ENCODE measurements around the gene CFAP299. TPM values are rescaled to one million over a fixed set of nuclear protein-coding genes. Genes with fewer than 3 reads are reported as not detected.
"Not testable (repeated sequence)": the region's sequence is repeated elsewhere in the genome, so short reads cannot be mapped to it uniquely, and the experiment has no call there.

Gene CFAP299
- total RNA-seq, 1 donor from 2014 or later, result not detected

DNA sequence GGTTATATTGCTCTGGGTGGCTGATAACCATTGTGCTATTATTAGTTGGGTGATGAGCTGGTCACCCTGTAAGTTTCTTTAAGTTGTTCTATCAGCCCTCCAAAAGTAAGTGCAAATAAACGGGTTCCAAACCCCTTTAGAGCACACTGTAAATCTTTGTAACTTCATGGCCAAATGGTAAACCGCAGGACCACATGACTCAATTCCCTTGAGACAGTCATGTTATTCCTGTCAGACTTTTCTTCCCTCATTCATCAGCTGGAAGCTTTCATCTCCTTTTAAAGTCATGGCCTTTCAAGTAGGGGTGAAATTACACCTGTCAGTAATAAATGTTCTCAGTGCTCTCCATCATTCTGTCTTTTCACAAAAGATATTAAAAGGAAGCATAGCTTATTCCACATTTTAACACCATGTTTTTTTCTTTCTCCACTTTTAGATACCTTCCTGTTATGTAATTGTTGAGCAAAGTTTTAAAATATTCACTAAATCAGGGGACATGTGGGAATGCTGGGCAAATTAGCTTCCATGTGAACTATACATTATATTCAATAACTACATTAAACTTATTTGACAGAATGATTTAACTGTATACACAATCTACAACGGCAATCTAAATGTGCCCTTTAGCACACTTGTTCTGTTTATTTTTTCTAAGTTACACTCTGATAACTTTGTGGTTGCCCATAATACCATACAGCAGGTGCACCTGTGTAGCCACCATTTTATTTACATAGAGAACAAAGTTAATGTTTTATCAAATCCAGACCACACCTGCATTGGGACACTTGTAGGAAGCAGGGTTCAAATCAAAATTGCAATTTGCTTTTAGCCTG is 275.5 kb downstream of the CFAP299 start:
- no peak for DNase-seq

DNA sequence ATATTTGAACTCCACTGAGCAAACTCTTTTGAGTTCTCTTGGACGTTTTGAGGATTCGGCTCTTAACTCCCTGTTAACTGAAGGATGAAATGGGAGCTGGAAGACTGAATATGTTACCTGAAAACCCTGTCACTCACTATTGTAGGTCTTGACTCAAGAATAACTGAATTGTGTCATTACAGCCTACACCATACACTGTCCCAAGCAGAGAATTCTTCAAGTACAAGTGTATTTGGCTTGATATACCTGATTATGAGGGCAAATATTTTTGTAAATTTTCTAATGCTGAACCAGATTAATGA is 276.1 kb downstream of the CFAP299 start:
- DNase-seq, result no peak

DNA sequence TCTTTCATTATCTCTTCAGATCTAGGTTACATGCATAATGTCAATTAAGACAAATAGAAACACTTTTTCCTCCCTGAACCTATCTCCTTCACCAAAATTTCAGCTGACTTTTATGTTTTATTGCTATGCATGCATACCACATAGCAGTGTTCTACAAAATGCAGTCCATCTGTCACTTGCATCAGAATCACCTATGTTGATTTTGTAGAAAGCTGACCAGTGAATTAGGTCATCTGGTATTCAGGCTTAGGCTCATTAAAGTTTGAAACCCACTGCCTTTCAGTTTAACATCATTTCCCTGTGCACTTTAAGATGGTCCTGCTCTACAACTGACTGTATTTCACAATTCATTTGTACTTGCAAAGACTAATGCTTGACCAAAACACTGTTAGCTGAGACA is 277.9 kb downstream of the CFAP299 start:
- DNase-seq, result no peak

DNA sequence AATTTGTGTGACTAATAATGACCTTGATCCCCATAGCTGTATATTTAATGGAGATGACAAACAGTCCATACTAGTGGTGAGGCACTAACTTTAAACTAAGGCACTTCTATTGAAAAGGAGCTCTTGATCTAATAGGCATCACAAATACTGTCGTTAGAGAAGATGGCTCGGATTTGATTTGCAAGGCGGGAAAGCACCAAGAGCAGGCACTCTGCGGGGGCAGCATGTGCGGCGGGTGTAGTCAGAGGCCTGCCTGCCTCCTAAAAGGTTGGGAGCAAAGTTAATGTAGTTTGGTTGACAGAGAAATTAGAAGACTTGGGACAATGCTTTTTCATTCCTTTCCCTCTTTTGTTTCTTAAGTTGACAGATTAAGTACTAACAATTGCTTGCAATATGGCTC is 278.8 kb downstream of the CFAP299 start:
- DNase-seq, result no peak

DNA sequence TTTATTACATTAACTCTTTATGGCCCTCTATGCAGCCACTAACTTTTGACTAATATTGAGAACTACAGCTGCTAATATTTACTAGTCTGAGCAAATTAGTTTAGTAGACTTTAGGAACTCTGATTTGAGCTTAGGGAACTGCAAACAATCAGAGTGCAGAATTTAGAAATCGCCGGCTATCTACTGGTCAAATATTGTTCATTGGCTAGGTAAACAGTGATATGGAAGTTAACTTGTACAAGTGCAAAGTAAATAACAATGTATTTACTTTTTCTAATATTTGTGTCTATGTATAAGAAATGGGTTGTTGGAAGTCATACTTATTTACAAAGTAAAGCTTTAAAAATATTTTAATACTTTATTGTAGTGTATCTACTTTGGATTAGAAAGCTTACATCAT is 279.6 kb downstream of the CFAP299 start:
- DNase-seq, result no peak

DNA sequence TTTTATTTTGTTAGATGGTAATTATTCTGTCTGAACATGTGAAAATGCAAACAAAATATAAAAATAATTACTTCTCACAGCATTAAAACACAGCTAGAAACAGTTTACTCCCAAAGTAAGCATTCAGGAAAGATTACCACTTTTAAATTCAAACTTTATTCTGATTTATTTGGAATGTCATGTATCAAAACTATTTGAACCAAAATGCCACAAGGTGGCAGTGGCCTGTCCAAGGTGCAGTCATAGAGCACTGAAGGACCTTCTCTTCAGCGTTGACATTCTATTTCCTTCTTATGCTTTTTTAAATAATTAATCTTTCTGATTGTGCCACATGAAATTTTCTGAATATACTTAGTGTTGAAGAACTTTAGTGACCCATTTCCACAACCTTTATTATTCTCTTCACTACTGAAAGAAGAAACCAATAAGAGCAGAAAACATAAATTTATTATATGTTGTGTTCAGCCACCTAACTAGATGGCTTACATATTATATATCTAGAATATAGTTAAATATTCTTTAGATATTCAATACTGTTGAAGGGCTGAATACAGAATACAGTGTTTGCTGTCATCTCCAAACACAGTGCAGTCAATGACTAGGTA is 283.6 kb downstream of the CFAP299 start:
- DNase-seq, result no peak

DNA sequence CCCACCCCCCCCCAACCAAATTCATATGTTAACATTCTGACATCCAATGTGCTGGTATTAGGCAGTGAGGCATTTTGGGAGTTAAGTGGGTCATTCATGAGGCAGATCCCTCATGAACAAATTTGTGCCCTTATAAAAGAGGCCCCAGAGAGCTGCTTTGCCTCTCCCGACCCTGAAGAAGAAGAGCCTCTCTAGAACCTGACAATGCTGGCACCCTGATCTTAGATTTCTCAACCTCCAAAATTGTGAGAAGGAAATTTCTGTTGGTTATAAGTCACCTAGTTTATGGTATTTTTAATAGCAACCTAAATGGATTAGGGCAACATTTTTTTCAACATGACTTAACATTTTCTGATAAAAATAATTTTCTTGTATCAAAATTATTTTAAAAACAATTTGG is 296.3 kb downstream of the CFAP299 start:
- no peak for DNase-seq

DNA sequence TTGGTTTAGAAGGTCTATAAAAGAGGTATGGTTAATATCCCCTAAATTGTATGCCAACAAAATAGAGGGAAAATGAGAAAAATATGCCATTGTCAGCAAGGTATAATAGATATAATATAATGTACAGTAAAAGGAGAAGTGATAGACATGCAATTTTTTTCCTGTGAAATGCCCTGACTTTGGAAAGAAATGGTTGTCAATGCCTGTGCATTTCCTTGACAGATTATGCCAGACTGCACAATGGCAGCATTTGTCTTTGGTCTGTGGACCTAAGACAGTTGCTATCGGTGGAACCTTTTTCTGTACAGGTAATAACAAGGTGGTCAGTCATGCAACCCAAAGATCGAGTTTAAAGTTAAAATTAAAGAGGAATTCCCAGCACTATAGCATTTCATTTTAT is 301.7 kb downstream of the CFAP299 start:
- no peak for DNase-seq

DNA sequence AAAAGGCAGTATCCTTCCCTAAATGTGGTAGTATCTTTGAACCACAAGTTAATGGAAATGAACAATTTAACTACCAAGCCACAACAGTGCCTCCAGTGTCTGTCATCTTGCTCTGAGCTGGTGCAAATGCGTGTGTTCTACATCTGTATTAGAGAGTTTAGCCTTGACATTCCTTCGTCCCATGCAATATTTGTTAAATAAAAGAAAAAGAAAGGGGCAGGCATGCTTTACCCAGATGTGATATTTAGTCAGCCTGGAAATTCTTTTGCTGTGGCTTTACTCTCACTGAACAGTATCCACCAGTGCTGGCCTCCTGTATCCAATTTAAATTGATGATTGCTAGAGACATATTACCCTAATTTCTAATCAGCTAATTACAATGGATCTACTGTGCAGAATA is 310.5 kb downstream of the CFAP299 start:
- no peak for DNase-seq

DNA sequence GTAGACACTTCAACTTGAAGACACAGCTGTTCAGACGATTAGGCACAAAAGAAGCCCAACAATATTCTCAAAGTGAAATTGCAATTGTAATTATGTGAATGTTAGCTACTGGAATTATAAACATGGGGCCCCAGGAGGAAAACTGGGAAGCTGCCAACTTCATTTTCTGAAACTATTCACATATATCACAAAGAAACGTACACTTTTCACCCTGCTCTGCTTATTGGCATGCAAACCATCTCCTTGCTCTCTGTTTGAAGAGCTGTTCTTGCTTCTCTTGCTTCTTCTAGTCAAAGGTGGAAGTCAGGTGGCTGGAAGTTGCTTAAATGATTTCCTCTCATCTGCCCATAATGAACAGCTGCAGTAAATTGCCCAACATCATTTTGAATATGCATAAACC is 320.1 kb downstream of the CFAP299 start:
- DNase-seq, result no peak

DNA sequence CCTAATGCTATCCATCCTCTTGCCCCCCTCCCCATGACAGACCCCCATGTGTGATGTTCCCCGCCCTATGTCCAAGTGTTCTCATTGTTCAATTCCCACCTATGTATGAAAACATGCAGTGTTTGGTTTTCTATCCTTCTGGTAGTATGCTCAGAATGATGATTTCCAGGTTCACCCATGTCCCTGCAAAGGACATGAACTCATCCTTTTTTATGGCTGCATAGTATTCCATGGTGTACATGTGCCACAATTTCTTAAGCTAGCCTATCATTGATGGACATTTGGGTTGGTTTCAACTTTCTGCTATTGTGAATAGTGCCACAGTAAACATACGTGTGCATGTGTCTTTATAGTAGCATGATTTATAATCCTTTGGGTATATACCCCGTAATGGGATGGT is 334.6 kb downstream of the CFAP299 start:
- not testable (repeated sequence) for DNase-seq

DNA sequence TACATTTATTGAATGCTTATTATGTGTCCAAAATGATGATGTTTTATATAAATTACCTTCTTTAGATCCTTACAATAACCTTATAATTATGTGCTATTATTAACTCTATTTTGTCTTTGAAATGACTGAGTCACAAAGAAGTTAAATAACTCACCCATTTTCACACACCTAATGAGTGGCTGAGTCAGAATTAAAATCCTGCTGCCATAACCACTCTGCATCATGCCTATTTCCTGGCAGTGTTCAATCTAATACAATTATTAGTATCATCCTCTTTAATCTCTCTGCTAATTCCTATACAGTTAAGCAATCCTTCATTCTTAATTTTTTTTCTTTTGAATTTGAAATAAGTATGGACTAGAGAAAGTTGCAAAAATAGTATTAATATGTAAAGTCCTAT is 342.9 kb downstream of the CFAP299 start:
- no peak for DNase-seq

DNA sequence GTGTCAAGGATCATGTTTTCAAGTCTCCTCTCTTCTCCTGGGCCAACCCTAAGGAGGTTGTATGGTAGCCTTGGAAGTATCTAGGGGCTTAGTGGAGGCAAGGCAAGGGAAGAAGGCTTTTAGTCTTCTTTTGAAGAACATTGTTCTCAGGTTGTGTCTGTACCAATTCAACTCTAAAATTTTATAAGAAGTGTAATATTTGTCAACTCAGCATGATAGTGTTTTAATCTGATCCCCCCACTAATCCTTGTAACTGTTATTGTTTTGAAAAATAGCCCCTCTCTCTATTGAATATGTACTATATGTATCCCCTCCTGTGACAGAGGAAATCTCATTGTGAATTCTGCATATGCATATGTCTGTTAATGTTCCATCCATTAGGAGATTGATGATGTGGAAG is 345.4 kb downstream of the CFAP299 start:
- DNase-seq, result no peak

DNA sequence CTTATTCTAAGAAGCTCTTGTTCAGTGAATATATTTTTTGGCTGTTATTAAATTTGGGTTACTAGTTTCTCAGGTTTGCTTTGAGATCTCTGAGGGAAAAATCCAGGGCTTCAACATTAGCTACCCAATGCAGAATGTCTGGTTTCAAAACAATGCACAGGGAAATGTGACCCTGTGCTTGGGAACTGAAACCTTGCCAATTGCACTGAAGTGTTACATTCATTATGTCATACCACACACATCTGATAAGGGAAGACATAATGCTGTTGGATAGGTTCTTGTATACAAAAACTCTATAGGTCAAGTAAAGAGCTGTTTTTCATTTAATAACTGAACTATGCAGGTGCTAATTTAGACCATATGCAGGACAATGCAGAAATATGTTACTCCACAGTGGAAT is 349.7 kb downstream of the CFAP299 start:
- no peak for DNase-seq

DNA sequence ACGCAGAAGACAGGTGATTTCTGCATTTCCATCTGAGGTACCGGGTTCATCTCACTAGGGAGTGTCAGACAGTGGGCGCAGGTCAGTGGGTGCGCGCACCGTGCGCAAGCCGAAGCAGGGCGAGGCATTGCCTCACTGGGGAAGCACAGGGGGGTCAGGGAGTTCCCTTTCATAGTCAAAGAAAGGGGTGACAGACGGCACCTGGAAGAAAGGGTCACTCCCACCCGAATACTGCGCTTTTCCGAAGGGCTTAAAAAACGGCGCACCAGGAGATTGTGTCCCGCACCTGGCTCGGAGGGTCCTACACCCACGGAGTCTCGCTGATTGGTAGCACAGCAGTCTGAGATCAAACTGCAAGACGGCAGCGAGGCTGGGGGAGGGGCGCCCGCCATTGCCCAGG is 352.2 kb downstream of the CFAP299 start:
- DNase-seq, result not testable (repeated sequence)

DNA sequence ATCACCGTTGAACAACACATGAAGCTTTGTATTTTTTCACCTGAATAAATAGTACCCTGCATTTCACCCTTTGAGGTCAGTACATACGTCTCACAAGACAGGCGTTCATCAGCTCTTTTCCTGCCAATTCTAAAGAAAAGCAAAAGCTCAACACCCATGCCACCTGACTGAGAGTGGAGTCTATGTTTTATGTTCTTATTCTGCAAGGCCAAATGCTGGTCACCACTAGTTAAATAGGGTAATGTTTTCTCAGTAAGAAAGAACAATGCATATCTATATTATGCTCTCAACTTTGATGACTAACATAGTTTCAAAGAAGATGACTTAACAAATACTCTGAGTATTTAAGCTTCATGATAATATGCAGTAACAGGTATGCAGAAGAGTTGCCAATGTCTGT is 358.6 kb downstream of the CFAP299 start:
- DNase-seq, result no peak

DNA sequence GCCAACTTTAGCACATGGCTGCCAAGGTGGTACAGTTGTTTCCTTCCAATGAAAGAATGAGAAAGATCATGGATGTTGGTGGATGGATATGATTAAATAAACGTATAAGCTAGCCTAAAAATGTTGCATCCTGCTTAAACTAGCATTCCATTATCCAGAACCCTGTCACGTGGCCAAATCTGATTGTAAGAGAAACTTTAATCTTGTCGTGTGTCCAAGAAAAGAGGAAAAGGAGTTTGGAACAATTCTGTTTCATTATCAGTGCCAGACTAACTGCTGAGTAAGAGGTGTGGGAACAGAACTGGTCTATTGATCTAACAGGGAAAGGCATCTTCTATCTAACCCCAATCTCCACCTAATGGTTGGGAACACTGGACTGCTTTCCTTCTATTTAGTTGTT is 369.8 kb downstream of the CFAP299 start:
- no peak for DNase-seq

DNA sequence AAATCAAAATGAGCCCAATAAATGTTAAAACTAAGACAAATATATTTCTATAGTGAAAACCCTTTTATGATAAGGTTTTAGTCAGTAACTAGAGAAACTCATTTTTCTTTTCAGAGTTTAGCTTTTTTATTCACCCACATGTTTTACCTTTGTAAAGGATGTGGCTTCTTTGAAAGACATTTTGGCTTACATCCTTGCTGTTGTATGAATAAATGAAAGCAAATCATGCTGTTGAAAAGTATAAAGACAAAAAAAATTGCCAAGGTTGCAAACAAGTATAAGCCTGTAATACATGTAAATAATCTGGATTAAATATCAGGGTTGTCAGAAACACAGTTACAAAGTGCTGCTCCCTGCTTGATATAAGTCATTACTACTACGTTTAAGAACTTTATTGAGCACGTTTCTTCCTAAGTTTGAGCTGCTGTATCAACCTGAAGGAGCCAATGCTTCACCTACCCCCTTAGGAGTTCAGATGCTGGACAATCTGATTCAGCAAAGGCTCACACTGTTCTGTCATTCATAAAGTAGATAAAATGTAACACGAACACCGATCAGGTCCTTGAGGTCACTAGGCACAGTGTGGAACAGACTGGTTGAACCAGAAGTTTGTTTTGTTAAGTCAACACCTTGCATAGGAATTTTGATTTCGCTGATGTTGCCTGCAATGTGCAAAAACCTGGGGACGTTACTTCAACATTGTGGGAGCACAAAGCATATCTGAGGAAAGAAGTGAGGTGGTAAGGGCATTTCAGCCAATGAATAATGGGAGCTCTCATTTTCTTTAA is 373.7 kb downstream of the CFAP299 start:
- no peak for DNase-seq

DNA sequence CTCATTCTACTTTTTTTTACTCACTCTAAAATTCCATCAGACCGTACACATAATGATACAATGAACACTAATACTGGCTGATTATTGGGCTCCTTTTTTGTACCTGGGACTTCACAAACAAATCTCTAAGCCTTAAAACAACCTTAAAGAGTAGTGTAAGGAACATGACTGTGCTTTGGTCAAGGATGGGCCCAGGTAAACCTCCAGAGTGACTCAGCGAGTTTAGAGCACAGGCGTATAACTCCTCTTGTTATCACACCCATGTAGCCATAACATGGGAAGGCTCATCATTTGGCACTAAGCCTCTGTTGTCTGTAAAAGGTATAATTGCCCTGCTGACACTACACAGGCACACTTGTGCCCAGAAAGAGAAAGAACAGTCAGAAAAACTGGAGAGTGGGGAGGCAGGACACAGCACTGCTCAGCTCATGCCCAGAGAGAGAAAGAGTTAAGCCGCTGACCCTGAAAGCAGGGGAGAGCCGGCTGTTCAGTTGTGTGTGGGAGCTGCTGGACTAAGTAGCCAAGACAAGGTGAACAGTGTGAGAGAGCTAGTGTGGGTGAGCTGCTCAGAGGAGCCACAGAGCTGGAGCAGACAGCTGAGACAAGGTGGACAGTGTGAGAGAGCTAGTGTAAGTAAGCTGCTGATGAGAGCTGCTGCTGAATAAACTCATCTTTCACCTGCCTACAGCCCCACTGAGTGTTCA is 375.4 kb downstream of the CFAP299 start:
- DNase-seq, result no peak

DNA sequence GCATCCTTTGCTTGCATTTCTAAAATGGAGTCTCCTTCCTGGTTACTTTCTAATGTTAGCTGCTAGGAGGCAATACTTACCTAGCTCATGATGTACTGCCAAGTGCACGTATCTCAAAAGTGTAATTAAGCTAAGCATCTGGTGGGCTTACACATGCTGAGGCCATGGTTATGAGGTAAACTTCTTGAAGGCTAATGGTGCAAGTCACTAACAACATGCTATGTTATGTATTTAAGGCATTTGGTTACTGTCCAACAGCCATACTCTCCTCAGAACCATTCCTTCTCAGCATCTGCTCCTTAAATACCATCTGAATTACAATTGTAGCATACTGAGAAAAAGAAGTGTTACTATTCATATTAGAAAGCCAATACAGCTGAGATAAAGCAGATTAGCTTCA is 376.4 kb downstream of the CFAP299 start:
- DNase-seq, result no peak

DNA sequence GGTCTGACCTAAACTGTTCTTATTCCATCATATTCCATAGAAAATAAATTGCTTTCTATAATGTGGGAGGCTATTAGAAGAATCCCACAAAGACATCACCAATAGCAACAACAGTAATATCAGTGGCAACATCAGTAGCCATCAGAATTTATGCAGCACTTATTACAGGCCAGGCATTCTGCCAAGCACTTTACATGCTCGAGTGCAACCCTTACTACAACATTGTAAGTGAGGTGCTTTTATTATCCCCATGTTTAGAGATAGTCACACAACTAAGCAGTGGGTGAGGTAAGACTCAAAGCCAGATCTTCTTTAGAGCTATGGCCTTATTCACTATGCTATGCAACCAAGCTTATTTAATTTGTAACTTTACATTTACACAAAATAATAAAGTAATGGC is 377.9 kb downstream of the CFAP299 start:
- no peak for DNase-seq

DNA sequence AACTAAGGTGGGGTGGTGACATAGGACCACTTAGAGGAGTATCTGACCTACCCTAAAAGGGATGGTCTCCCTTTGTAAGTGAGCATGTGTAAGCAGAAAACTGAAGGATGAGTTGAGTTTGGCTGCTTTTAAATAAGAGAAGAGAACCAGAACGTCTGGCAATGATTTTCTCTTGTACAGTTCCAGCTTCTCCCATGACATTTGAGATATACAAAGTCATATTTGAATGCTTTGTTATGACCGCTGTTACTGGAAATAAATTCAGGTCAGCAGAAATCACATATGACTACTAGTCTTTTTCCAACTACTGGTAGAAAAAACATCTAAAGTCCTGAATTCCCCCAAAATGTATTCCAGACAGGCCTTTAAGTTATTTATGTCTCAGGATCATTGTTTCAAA is 381.7 kb downstream of the CFAP299 start:
- DNase-seq, result no peak

DNA sequence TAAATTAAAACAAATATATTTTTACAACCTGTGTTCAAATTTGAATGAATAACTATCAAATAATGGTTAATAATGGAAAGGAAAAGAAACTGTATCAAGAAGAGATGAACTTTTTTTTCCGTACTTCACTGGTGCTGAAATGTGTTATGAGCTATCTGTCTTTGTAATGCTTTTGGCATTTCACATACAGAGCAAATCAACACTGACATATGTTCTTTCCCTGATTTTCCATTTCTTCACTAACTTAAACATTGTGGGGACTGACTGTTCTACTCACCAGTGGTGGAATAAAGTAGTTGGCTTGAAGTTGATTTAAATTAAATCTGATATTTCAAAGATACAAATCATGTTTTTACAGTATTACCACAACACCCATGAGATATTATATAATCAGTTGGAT is 390.9 kb downstream of the CFAP299 start:
- peak; percentile 67 for DNase-seq

All from skin of body (tissue), 2 donors.